ENCODE measurements around the gene BBLN.
"Not testable (repeated sequence)": the region's sequence is repeated elsewhere in the genome, so short reads cannot be mapped to it uniquely, and the experiment has no call there.

Gene BBLN

GRCh38 chr9:128124451-128124850 lies 35.6 kb upstream of the BBLN start:
- DNase-seq = no peak

DNA sequence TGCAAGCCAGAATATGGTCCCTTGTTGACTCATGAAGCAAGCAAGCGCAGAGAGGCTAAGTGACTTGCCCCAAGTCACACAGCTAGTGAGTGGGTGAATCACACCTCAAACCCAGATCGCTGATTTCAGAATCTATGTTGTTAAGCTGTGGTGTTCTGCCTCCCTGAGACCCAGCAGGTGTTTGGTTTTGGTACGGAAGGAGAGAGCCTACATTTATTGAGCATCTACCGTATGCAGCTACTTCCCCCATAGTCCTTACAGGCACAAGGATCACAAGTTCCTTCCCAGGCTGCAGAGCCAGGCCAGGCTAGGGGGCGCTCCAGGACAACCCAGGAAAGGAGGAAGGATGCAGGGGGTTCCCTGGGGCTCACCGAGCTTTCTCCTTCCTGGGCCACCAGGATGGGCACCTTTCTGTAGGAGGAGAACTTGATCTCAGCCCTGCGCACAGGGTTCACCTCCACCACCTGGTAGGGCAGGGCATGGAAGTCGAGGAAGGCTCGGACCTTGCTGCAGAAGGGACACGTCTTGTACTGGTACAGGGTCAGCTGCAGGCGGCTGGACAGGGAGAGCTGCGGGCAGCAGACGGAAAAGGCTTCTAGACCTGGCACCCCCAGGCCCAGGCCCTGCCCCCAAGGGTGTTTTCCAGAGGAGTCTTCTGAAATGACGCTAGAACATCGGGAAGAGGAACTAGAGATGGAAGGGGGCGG lies 35.0 kb upstream of the BBLN start:
- peak in 33 of 58 donors; percentile 9 to 62 (median 24) for DNase-seq

DNA sequence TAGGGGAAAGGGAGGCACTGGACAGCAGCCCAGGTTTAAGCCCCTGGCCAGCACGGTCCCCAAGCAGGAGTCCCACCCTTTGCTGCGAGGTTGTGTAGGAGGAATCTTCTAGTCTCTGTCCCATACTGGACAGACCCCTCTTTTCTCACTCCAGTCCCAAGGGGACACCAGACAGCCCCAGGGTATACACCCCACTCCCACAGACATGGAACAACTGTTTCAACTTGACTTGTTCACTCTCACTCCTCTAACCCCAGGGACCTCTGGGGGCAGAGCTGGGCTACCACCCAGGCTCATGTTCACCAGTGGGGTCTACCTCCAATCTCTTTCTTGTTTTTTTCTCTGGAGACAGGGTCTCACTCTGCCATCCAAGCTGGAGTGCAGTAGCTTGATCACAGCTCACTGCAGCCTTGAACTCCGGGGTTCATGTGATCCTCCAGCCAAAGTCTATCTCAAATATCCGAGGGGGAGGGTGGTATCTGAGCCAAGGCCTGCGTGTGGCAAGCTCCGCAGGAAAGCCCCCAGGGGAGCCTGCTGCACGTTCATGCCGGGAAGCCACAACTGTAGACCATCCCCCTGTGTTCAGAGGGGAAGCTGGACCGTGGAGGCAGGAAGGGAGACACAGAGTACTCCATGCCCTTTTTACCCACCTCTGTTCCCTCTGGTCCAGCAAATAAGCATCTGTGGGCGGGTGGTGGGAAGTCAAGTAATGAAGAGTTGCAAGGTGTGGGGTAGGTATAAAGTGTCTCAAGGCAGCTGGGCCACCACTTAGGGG lies 34.3 kb upstream of the BBLN start:
- DNase-seq = no peak

DNA sequence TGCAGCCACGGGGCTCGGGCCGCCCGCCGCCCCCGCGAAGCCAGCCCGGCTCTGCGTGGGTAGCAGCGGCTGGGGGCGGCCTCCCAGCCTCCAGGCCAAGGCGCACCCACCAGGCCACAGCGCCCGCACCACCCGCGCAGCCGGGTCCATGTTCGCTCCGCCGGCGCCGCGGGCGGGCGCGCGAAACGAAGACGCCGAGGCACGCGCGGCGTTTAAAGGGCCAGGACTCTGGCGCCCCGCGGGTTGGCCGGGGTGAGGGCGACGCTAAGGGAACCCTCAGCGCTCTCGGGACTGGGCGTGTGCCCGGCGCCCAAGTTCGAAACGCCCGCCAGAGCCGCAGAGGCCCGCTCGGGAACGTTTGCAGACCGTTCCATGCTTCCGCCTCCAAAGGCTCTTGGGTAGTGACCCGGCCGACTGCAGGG lies 32.5 kb upstream of the BBLN start, which contains the start of gene PTGES2:
Gene PTGES2, minus strand, starts transcription at position 162 of the 422 bp plus-strand sequence. Its CDS starts 12 bp downstream, at position 150.
- DNase-seq = peak in 55 of 58 donors; percentile 53 to 89 (median 78)

- DNase-seq = peak; percentile 58 to 97 (median 88)
Measured at GRCh38 chr9:128127990-128128835, 31.9 kb upstream of the BBLN start.

DNA sequence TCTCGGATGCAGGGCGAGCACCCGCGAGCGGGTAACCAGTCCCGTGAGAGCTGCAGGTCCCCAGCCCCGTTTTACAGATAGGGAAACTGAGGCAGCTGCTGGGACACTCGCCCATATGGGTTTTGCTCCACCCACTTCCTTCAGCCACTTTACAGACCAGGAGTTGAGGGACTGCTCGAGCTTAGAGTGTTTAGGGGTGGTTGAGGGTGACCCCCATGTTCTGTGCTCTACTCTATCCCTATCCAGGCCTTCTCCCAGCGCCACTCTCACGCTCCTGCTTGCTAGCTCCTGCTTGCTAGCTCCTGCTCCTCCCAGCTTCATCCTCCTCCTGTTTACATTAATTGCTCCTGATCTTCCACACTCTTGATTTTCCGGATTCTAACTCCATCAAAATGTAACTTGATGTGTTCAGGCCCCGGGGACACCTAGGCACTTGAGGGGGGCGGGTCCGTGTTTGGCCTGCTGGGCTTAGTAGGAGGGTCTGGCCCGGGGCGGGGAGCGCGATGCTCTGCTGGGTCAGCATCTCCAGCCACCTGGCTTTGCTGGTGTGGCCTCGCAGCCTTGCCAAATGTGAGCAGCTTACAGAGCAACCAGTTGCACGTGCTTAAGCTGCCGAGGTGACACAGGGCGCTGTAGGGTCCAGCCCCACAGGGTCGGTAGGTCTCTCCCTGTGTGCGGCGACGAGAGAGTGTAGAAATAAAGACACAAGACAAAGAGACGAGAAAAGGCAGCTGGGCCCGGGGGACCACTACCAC lies 31.1 kb upstream of the BBLN start:
- no peak for DNase-seq

- DNase-seq = peak in 6 of 58 donors; percentile 41 to 59 (median 54)
Measured at GRCh38 chr9:128129976-128130590, 30.0 kb upstream of the BBLN start.

DNA sequence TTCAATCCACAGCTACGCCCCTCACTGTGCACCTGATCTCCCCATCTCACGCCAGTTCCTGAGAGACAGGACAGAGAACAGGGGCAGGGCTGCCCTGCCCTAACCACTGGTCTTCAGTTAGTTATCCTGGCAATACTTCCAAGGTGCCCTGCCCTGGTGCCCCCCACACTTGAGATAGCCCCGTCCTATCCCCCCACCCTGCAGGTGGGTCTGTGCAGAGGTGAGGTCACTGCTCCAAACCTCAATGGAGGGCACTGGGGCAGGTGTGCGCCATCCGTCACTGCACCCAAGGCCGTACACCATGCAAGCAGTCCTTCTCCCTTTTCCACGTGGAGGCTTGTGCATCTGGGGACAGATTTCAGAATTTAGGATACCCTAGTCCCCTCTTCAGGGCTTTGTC lies 29.4 kb upstream of the BBLN start:
- DNase-seq = not testable (repeated sequence)

DNA sequence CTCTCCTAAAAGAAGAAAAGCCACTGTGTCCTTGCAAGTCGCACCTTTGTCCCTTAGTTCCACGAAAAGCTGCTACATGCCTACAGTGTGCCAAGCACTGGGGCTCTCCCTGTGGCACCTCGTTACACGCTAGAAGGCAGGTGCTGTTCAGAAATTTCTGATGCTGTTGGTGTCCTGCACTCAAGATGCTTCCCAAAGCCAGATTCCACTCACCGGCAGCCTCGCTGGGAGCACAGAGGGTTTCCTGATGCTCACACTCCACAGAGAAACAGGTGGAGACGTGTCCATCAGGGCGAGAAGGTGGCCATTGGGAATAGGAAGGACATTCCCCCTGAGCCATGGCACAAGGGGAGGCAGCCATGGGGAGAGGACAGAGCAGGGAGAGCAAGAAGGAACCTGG lies 28.7 kb upstream of the BBLN start:
- DNase-seq = not testable (repeated sequence)

GRCh38 chr9:128132139-128132538 lies 27.9 kb upstream of the BBLN start:
- peak in 8 of 58 donors; percentile 5 to 44 (median 18) for DNase-seq

GRCh38 chr9:128135561-128135960 lies 24.5 kb upstream of the BBLN start:
- not testable (repeated sequence) for DNase-seq

GRCh38 chr9:128136816-128137793 lies 23.0 kb upstream of the BBLN start:
- no peak for DNase-seq

- DNase-seq = no peak
Measured at GRCh38 chr9:128138001-128138400, 22.1 kb upstream of the BBLN start.

GRCh38 chr9:128139621-128140020 lies 20.4 kb upstream of the BBLN start:
- no peak for DNase-seq

DNA sequence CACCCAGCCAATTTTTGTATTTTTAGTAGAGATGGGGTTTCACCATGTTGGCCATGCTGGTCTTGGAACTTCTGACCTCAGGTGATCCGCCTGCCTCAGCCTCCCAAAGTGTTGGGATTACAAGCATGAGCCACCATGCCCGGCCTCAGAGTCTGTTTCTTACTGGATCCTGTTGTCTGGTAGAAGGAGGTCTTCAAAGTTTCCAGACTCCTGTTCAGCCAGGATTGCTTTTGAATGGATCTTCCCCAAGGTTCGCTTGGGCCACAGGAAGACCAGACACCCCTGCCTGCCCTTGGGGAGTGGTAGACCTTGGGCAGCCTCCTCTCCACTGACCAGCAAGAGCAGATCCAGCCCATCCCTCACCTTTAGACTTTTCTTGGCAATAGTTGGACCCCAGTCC lies 18.5 kb upstream of the BBLN start:
- no peak for DNase-seq

GRCh38 chr9:128142061-128142460 lies 18.0 kb upstream of the BBLN start:
- no peak for DNase-seq

DNA sequence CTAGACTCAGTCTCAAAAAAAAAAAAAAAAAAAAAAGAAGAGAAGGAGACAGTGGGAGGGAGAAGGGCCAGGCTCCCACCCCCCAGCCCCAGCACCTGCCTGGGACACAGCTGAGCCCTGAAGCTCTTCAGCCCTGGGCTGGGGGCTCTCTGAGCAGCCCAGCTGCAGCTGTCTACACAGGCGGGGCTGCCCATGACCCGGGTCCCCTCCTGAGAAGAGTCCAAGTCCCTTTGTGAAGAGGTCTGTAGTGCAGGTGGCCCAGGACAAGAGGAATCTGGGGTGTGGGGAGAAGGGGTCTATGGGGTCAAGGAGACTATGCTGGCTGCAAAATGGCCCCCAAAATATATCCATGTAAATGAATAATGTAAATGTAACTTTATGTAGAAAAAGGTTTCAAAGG lies 17.5 kb upstream of the BBLN start:
- DNase-seq = no peak

GRCh38 chr9:128143525-128144238 lies 16.4 kb upstream of the BBLN start:
- no peak for DNase-seq
